DOHH2 (cell line): ENCODE measurements around the gene ABCA3.

Experiments used
- CTCF ChIP-seq: fragments of 200-600 bp; sonication (generic); IDR thresholded peaks from one replicate; pipeline ENCODE4 v1.5.1; 2014; ENCODE audit warnings: antibody characterized with exemption, mild to moderate bottlenecking, low read depth, low read length; ENCODE audit not compliant: poor library complexity, severe bottlenecking
- EZH2phosphoT487 ChIP-seq: fragments of 200-600 bp; sonication (generic); IDR thresholded peaks from 2 replicates; pipeline ENCODE4 v1.6.1; 2017; ENCODE audit warnings: borderline replicate concordance, mild to moderate bottlenecking, antibody characterized with exemption, low read length, moderate library complexity, mixed read lengths

- TF ChIP-seq CTCF (no peak), EZH2phosphoT487 (no peak)
These were observed 43.9 kb upstream of the ABCA3 start for GRCh38 chr16:2384426-2384825.
